Activated CD4-positive, alpha-beta T cell treated with anti-CD3 and anti-CD28 coated beads for 24 hours (primary cell): ENCODE data around the gene EPC1.
"Not testable (repeated sequence)": the region's sequence is repeated elsewhere in the genome, so short reads cannot be mapped to it uniquely, and the experiment has no call there.

Experiments used
- DNase-seq, 2 donors: peaks; one replicate each; pipeline ENCODE4 v3.0.0-alpha.2; 2020; ENCODE audit warnings: low read depth in 2 of 2

Gene EPC1

GRCh38 chr10:32234471-32234870 is 112.5 kb downstream of the EPC1 start:
- no peak for DNase-seq

GRCh38 chr10:32233375-32233774 is 113.6 kb downstream of the EPC1 start:
- DNase-seq = not testable (repeated sequence)

- no peak for DNase-seq
These were observed 114.6 kb downstream of the EPC1 start for GRCh38 chr10:32232378-32232777.

GRCh38 chr10:32229788-32230187 is 117.2 kb downstream of the EPC1 start:
- not testable (repeated sequence) for DNase-seq

- no peak for DNase-seq
These were observed 117.8 kb downstream of the EPC1 start for GRCh38 chr10:32229170-32229569.

- no peak for DNase-seq
These were observed 119.2 kb downstream of the EPC1 start for GRCh38 chr10:32227802-32228201.

- no peak for DNase-seq
These were observed 120.3 kb downstream of the EPC1 start for GRCh38 chr10:32226624-32227023.

- DNase-seq = no peak
These were observed 121.0 kb downstream of the EPC1 start for GRCh38 chr10:32225976-32226375.

GRCh38 chr10:32222376-32222775 is 124.6 kb downstream of the EPC1 start:
- DNase-seq = not testable (repeated sequence)

GRCh38 chr10:32219156-32219555 is 127.8 kb downstream of the EPC1 start:
- not testable (repeated sequence) for DNase-seq

- not testable (repeated sequence) for DNase-seq
These were observed 128.5 kb downstream of the EPC1 start for GRCh38 chr10:32218206-32219044.
